SK-N-MC (cell line): Measurements from ENCODE around the gene FABP6.
A peak's percentile ranks its signal among the peaks of the same experiment; 100 is the strongest.

Experiments used
- DNase-seq: peaks from one replicate; pipeline ENCODE4 v3.0.0-alpha.2; 2011; ENCODE audit warnings: low read depth, low spot score
- H3K27ac ChIP-seq: fragments of 200-600 bp; sonication (generic); 2 replicates; pipeline ENCODE4 v1.5.1; 2016; ENCODE audit warnings: mixed run types
- H3K36me3 ChIP-seq: fragments of 200-600 bp; sonication (generic); 2 replicates; pipeline ENCODE4 v1.6.1; 2017; ENCODE audit warnings: antibody characterized with exemption, low read length, mixed read lengths; ENCODE audit not compliant: insufficient read depth
- H3K4me3 ChIP-seq: fragments of 200-600 bp; sonication (generic); 2 replicates; pipeline ENCODE4 v1.5.1; 2016
- H3K9ac ChIP-seq: fragments of 200-600 bp; sonication (generic); 2 replicates; pipeline ENCODE4 v1.8.0; 2017; ENCODE audit warnings: mixed run types, mixed read lengths; ENCODE audit not compliant: insufficient read length
- H3K9me3 ChIP-seq: fragments of 200-600 bp; sonication (generic); 2 replicates; pipeline ENCODE4 v1.6.1; 2017; ENCODE audit warnings: low read depth, mild to moderate bottlenecking, antibody characterized with exemption, low read length, moderate library complexity, mixed read lengths
- EZH2 ChIP-seq: fragments of 200-600 bp; sonication (generic); IDR thresholded peaks from one replicate; pipeline ENCODE4 v1.6.1; 2017; ENCODE audit warnings: antibody characterized with exemption
- FOXP2 ChIP-seq: optimal IDR thresholded peaks from 2 replicates; pipeline ENCODE3; 2011; ENCODE audit warnings: mild to moderate bottlenecking, moderate library complexity; ENCODE audit not compliant: insufficient read depth; ENCODE audit errors: extremely low read length, control extremely low read depth
- POLR2AphosphoS5 ChIP-seq: IDR thresholded peaks from 2 replicates; pipeline ENCODE4 v1.6.1; 2012; ENCODE audit warnings: mild to moderate bottlenecking, low read depth, low read length, borderline replicate concordance

The FABP6 gene, protein sequence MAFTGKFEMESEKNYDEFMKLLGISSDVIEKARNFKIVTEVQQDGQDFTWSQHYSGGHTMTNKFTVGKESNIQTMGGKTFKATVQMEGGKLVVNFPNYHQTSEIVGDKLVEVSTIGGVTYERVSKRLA

DNA sequence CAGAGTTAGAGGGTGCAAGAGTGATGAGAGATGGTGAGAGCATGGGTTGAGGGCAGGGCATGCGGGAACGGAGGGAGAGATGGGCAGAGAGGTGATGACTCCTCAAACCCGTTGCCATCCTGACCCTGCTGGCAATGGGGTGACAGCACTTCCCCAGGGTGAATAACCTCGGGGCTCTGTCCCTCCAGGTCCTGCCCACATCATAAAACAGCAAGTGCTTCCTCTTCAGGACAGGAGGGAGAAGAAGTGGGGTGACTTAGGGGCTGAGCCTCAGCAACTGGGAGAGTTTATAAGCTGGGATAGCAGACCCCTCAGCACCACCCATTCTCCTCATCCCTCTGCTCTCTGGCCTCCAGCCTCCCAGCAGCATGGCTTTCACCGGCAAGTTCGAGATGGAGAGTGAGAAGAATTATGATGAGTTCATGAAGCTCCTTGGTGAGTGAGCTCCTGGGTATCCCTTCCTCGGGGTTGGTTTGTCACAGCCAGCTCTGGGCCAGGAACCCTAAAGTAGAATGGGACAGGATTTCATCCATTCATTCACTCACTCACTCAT lies at the start of gene FABP6:
TSS of gene FABP6 (plus strand) at position 317 of the 553 bp plus-strand sequence. CDS start at position 369, 52 bp downstream.
- Histone ChIP-seq H3K9me3 (no peaks in the 10 kb centered on the region), H3K4me3 (no peak within 1 kb of the TSS), H3K36me3 (no peaks in the 10 kb centered on the region), H3K27ac (no peak within 1 kb of the TSS), H3K9ac (no peak within 1 kb of the TSS)
- TF ChIP-seq FOXP2 (no peak), EZH2 (no peak), POLR2AphosphoS5 (no peak)
- DNase-seq: no peak

GRCh38 chr5:160180931-160181330 lies 48.4 kb upstream of the FABP6 start:
- TF ChIP-seq EZH2 (no peak), POLR2AphosphoS5 (no peak), FOXP2 (no peak)
- no peak overlapping the region for H3K4me3 ChIP-seq
- H3K36me3 ChIP-seq: no peaks in the 10 kb centered on the region
- no peaks in the 10 kb centered on the region for H3K9me3 ChIP-seq
- H3K27ac ChIP-seq: no peak overlapping the region
- DNase-seq: no peak
- H3K9ac ChIP-seq: no peak overlapping the region

DNA sequence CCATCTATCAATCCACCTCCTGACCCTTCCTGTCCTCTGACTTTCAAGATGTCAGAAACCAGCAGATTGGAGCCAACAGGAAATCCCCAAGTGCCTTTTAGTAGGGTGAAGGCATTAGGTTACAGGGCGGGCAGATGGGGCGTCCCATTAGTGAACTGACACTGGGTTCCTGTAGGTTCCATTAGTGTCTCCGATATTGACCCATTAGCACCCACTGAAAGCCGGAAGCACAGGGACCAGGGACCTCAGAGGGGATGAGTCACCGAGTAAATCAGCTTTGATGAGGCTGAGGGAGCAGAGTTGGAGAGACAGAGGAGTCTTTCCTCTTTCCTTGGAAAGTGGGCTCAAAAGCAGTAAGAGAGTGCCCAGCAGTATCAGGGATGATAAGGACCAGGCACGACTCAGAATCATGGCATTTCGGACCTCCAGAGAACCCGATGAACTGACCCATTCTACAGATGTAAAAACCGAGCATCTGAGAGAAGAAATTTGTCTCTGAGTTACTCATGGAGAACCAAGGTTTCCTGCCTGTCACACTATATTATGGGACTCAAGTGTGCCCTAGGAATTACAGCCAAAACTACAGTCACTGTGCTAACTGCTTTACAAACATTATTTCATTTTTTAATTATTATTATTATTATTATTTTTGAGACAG lies 47.2 kb upstream of the FABP6 start:
- TF ChIP-seq EZH2: no peak
- no peak for TF ChIP-seq POLR2AphosphoS5
- TF ChIP-seq FOXP2: no peak
- Histone ChIP-seq H3K9me3 (peaks cover 6% of the 10 kb centered on the region), H3K9ac (no peak overlapping the region), H3K4me3 (no peak overlapping the region), H3K27ac (no peak overlapping the region), H3K36me3 (no peaks in the 10 kb centered on the region)
- no peak for DNase-seq

GRCh38 chr5:160183075-160183474 lies 46.2 kb upstream of the FABP6 start:
- TF ChIP-seq POLR2AphosphoS5: no peak
- no peak for TF ChIP-seq EZH2
- no peak for TF ChIP-seq FOXP2
- H3K9ac ChIP-seq: no peak overlapping the region
- DNase-seq: no peak
- no peak overlapping the region for H3K27ac ChIP-seq
- H3K4me3 ChIP-seq: no peak overlapping the region
- no peaks in the 10 kb centered on the region for H3K36me3 ChIP-seq
- H3K9me3 ChIP-seq: peaks cover 6% of the 10 kb centered on the region

- Histone ChIP-seq H3K4me3 (no peak overlapping the region), H3K9ac (no peak overlapping the region), H3K9me3 (peaks cover 6% of the 10 kb centered on the region), H3K36me3 (no peaks in the 10 kb centered on the region), H3K27ac (no peak overlapping the region)
- no peak for DNase-seq
- no peak for TF ChIP-seq FOXP2
- no peak for TF ChIP-seq POLR2AphosphoS5
- no peak for TF ChIP-seq EZH2
These were observed 43.5 kb upstream of the FABP6 start for GRCh38 chr5:160185626-160186360.

- Histone ChIP-seq H3K27ac (no peak overlapping the region), H3K9ac (no peak overlapping the region), H3K36me3 (no peaks in the 10 kb centered on the region), H3K9me3 (peaks cover 6% of the 10 kb centered on the region), H3K4me3 (no peak overlapping the region)
- no peak for DNase-seq
- no peak for TF ChIP-seq FOXP2
- TF ChIP-seq EZH2: no peak
- no peak for TF ChIP-seq POLR2AphosphoS5
These were observed 42.8 kb upstream of the FABP6 start for GRCh38 chr5:160186480-160186879.

DNA sequence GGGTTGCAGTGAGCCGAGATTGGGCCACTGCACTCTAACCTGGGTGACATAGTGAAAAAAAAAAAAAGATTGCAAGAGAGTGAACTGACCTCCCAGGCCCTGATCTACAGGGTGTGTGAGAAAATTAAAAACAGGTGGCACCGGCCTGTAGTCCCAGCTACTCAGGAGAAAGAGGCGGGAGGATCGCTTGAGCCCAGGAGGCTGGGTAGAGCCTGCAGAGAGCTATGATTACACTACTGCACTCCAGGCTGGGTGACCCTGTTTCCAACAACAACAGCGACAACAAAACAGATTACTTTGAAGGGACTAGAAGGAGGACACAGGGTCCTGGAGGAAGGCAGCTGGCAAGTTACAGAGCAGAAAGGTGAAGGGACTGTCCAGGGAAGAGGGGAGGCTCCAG lies 42.2 kb upstream of the FABP6 start:
- H3K4me3 ChIP-seq: no peak overlapping the region
- DNase-seq: no peak
- TF ChIP-seq FOXP2 (no peak), POLR2AphosphoS5 (no peak), EZH2 (no peak)
- peak overlapping the region; percentile 96; the same call in 1 of the 2 replicates for H3K27ac ChIP-seq
- peaks cover 6% of the 10 kb centered on the region for H3K9me3 ChIP-seq
- no peak overlapping the region for H3K9ac ChIP-seq
- no peaks in the 10 kb centered on the region for H3K36me3 ChIP-seq
